ENCODE measurements around the gene CASQ2. TPM values are rescaled to one million over a fixed set of nuclear protein-coding genes. Genes with fewer than 3 reads are reported as not detected.

CASQ2 gene
- polyA plus RNA-seq, 1 of the 3 experiments (the other 2 are of a cell fraction), result not detected

- ChIA-PET POLR2A (no interaction called here), CTCF (interaction anchor here (0.8 to 1.6 kb wide), 4 partner anchors 14 to 195 kb away, joined by 3 to 4 read pairs (median 4); no protein-coding TSS in a partner anchor)
- Histone ChIP-seq H3K4me3 (ENCODE audit: low read depth in 2 of 2, low read length in 1 of 2) (no peak overlapping the region), H3F3A (replicated peaks; ENCODE audit: insufficient read depth) (no peaks in the 10 kb centered on the region), H3K9me2 (no peaks in the 10 kb centered on the region), H2AFZ (ENCODE audit: low read depth) (no peak overlapping the region), H3K4me2 (no peak overlapping the region), H4K20me1 (ENCODE audit: insufficient read depth) (no peaks in the 10 kb centered on the region), H3K4me1 (ENCODE audit: control insufficient read depth in 1 of 2, insufficient read depth in 2 of 2, low read depth in 1 of 2, low read length in 1 of 2) (no peaks in the 10 kb centered on the region), H3K36me3 (replicated peaks in 1 of 2; ENCODE audit: control insufficient read depth in 1 of 2, insufficient read depth in 2 of 2, low read length in 1 of 2) (no peaks in the 10 kb centered on the region), H3K79me2 (ENCODE audit: insufficient read depth) (no peaks in the 10 kb centered on the region), H3K9me3 (no peaks in the 10 kb centered on the region), H3K9ac (no peak overlapping the region), H3K27me3 (ENCODE audit: insufficient read depth) (no peaks in the 10 kb centered on the region), H3K27ac (ENCODE audit: low read depth in 2 of 2, low read length in 1 of 2) (no peak overlapping the region)
- WGBS (ENCODE audit: low lambda C conversion rate), result 51% methylated on average over 9 of the region's 9 CpGs
- DNase-seq, result no peak
- no peak for TF ChIP-seq MAX (IDR thresholded peaks at IDR 0.05; ENCODE audit: low read depth)
- TF ChIP-seq RXRA (IDR thresholded peaks at IDR 0.05; ENCODE audit: borderline replicate concordance, low read depth), result no peak
- no peak for TF ChIP-seq REST (IDR thresholded peaks at IDR 0.05; ENCODE audit: low read depth, low read length)
- no peak for TF ChIP-seq TAF1 (IDR thresholded peaks at IDR 0.05; ENCODE audit: borderline replicate concordance, low read depth, low read length)
- no peak for TF ChIP-seq ELF1 (IDR thresholded peaks at IDR 0.05)
- TF ChIP-seq JUND (IDR thresholded peaks at IDR 0.05), result no peak
- no peak for TF ChIP-seq NFIC (IDR thresholded peaks at IDR 0.05; ENCODE audit: borderline replicate concordance)
Measured at GRCh38 chr1:115793162-115793561, 24.6 kb upstream of the CASQ2 start.

GRCh38 chr1:115791816-115792215 lies 23.3 kb upstream of the CASQ2 start:
- H3F3A ChIP-seq (replicated peaks; ENCODE audit: insufficient read depth), result no peaks in the 10 kb centered on the region
- no peak overlapping the region for H2AFZ ChIP-seq (ENCODE audit: low read depth)
- ChIA-PET POLR2A (no interaction called here), CTCF (interaction anchor here (1.4 to 1.6 kb wide), 3 partner anchors 19 to 196 kb away, joined by 3 to 4 read pairs (median 4); no protein-coding TSS in a partner anchor)
- H3K27me3 ChIP-seq (ENCODE audit: insufficient read depth), result no peaks in the 10 kb centered on the region
- WGBS (ENCODE audit: low lambda C conversion rate), result 32% methylated on average over 3 of the region's 3 CpGs
- H3K79me2 ChIP-seq (ENCODE audit: insufficient read depth), result no peaks in the 10 kb centered on the region
- no peaks in the 10 kb centered on the region; the same call in 1 of the 2 replicates for H3K9me3 ChIP-seq
- H3K27ac ChIP-seq (ENCODE audit: low read depth in 2 of 2, low read length in 1 of 2), result no peak overlapping the region
- H3K4me3 ChIP-seq (ENCODE audit: low read depth in 2 of 2, low read length in 1 of 2), result no peak overlapping the region
- no peak overlapping the region for H3K4me2 ChIP-seq
- TF ChIP-seq ELF1 (IDR thresholded peaks at IDR 0.05) (no peak), RXRA (IDR thresholded peaks at IDR 0.05; ENCODE audit: borderline replicate concordance, low read depth) (no peak), FOXJ3 (CRISPR knock-in tag; IDR thresholded peaks at IDR 0.05) (no peak), MAX (IDR thresholded peaks at IDR 0.05; ENCODE audit: low read depth) (no peak), NFIC (IDR thresholded peaks at IDR 0.05; ENCODE audit: borderline replicate concordance) (no peak), CTCF (IDR thresholded peaks at IDR 0.05) (no peak), RCOR1 (IDR thresholded peaks at IDR 0.05; ENCODE audit: low read length) (no peak), TEAD4 (IDR thresholded peaks at IDR 0.05; ENCODE audit: borderline replicate concordance, insufficient read depth) (no peak), RFX5 (IDR thresholded peaks at IDR 0.05; ENCODE audit: low read length) (no peak), NRF1 (IDR thresholded peaks at IDR 0.05; ENCODE audit: low read depth, low read length) (no peak), FOSL2 (IDR thresholded peaks at IDR 0.05; ENCODE audit: borderline replicate concordance, low read depth) (no peak), POLR2AphosphoS5 (IDR thresholded peaks at IDR 0.05; ENCODE audit: low read depth, low read length) (no peak), PBX3 (IDR thresholded peaks at IDR 0.05) (no peak)
- no peak for DNase-seq
- H3K9me2 ChIP-seq, result no peaks in the 10 kb centered on the region
- H4K20me1 ChIP-seq (ENCODE audit: insufficient read depth), result no peaks in the 10 kb centered on the region
- H3K4me1 ChIP-seq (ENCODE audit: control insufficient read depth in 1 of 2, insufficient read depth in 2 of 2, low read depth in 1 of 2, low read length in 1 of 2), result no peaks in the 10 kb centered on the region
- H3K36me3 ChIP-seq (replicated peaks in 1 of 2; ENCODE audit: control insufficient read depth in 1 of 2, insufficient read depth in 2 of 2, low read length in 1 of 2), result no peaks in the 10 kb centered on the region
- no peak overlapping the region for H3K9ac ChIP-seq

Measured in SK-N-SH (cell line).